DMS53 (cell line): ENCODE results near the gene TAF8.

ENCODE experiments used
- DNase-seq: peaks from one replicate; lab custom pipeline; 2025; lab: John Stamatoyannopoulos, UW

The TAF8 gene

GRCh38 chr6:42125231-42125630 lies 74.9 kb downstream of the TAF8 start:
- no peak for DNase-seq

- no peak for DNase-seq
These were observed 75.3 kb downstream of the TAF8 start for GRCh38 chr6:42125663-42126062.

- DNase-seq: no peak
These were observed 78.4 kb downstream of the TAF8 start for GRCh38 chr6:42128460-42129359.

- no peak for DNase-seq
These were observed 79.0 kb downstream of the TAF8 start for GRCh38 chr6:42129360-42129676.

- DNase-seq: no peak
These were observed 81.2 kb downstream of the TAF8 start for GRCh38 chr6:42131531-42131930.

- no peak for DNase-seq
These were observed 83.6 kb downstream of the TAF8 start for GRCh38 chr6:42133926-42134325.

- no peak for DNase-seq
These were observed 84.8 kb downstream of the TAF8 start for GRCh38 chr6:42135161-42135560.

GRCh38 chr6:42135722-42136121 lies 85.4 kb downstream of the TAF8 start:
- no peak for DNase-seq

- no peak for DNase-seq
These were observed 86.3 kb downstream of the TAF8 start for GRCh38 chr6:42136508-42137193.
